ENCODE data around the gene AK8.

The AK8 gene

GRCh38 chr9:132854832-132855231, 23.3 kb downstream of the AK8 start:
- no peak for TF ChIP-seq CTCF (conservative IDR thresholded peaks at IDR 0.05; ENCODE audit: low read depth)
- no peak for DNase-seq (ENCODE audit: low spot score)
- ChIA-PET CTCF (no interaction called here), POLR2A (ENCODE audit: low non-redundant PET) (no interaction called here)
- H3K27ac ChIP-seq = no peak overlapping the region

GRCh38 chr9:132853482-132853881, 24.6 kb downstream of the AK8 start:
- ChIA-PET POLR2A (ENCODE audit: low non-redundant PET) (interaction anchor here (0.6 kb wide), 1 partner anchor 55 kb away, joined by 3 read pairs; no protein-coding TSS in a partner anchor), CTCF (interaction anchor here (0.6 kb wide), 1 partner anchor 702 kb away, joined by 4 read pairs; no protein-coding TSS in a partner anchor)
- no peak overlapping the region for H3K27ac ChIP-seq
- TF ChIP-seq CTCF (conservative IDR thresholded peaks at IDR 0.05; ENCODE audit: low read depth) = no peak
- DNase-seq (ENCODE audit: low spot score) = no peak

GRCh38 chr9:132849185-132849706, 28.8 kb downstream of the AK8 start:
- no peak overlapping the region for H3K27ac ChIP-seq
- ChIA-PET CTCF (interaction anchor here (0.6 kb wide), 2 partner anchors 39 to 98 kb away, joined by 3 to 7 read pairs; no protein-coding TSS in a partner anchor), POLR2A (ENCODE audit: low non-redundant PET) (no interaction called here)
- DNase-seq (ENCODE audit: low spot score) = no peak
- TF ChIP-seq CTCF (conservative IDR thresholded peaks at IDR 0.05; ENCODE audit: low read depth) = no peak

GRCh38 chr9:132846918-132847515, 31.1 kb downstream of the AK8 start:
- ChIA-PET POLR2A (ENCODE audit: low non-redundant PET) (no interaction called here), CTCF (interaction anchor here (0.6 kb wide), 1 partner anchor 187 kb away, joined by 3 read pairs; no protein-coding TSS in a partner anchor)
- H3K27ac ChIP-seq = no peak overlapping the region
- no peak for DNase-seq (ENCODE audit: low spot score)
- no peak for TF ChIP-seq CTCF (conservative IDR thresholded peaks at IDR 0.05; ENCODE audit: low read depth)

GRCh38 chr9:132846109-132846917, 31.8 kb downstream of the AK8 start:
- ChIA-PET CTCF (interaction anchor here (0.6 kb wide), 1 partner anchor 188 kb away, joined by 3 read pairs; no protein-coding TSS in a partner anchor), POLR2A (ENCODE audit: low non-redundant PET) (no interaction called here)
- TF ChIP-seq CTCF (conservative IDR thresholded peaks at IDR 0.05; ENCODE audit: low read depth) = no peak
- no peak for DNase-seq (ENCODE audit: low spot score)
- no peak overlapping the region for H3K27ac ChIP-seq

GRCh38 chr9:132842124-132843044, 35.7 kb downstream of the AK8 start:
- ChIA-PET CTCF (interaction anchor here (1.5 kb wide), 1 partner anchor 15 kb away, joined by 4 read pairs; no protein-coding TSS in a partner anchor), POLR2A (ENCODE audit: low non-redundant PET) (no interaction called here)
- no peak for TF ChIP-seq CTCF (conservative IDR thresholded peaks at IDR 0.05; ENCODE audit: low read depth)
- DNase-seq (ENCODE audit: low spot score) = no peak
- H3K27ac ChIP-seq = no peak overlapping the region

All from RWPE1 (cell line).